ENCODE data around the gene SLC6A1.
"Not testable (repeated sequence)": the region's sequence is repeated elsewhere in the genome, so short reads cannot be mapped to it uniquely, and the experiment has no call there.

The SLC6A1 gene

GRCh38 chr3:11056531-11057050 is 64.0 kb downstream of the SLC6A1 start:
- in situ Hi-C loops (cut with HindIII; ENCODE audit: low sequenced_read_pairs) = no loop called here

DNA sequence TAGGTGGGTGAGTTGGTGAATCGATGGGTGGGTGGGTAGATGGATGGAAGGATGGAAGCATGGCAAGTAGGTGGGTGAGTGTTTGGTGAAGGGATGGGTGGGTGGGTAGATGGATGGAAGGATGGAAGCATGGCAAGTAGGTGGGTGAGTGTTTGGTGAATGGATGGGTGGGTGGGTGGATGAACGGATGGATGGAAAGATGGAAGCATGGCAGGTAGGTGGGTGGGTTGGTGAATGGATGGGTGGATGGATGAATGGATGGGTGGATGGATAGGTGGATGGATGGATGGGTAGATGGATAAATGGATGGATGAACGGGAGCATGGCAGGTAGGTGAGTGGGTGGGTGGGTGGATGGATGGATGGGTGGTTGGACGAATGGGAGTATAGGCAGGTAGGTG is 65.1 kb downstream of the SLC6A1 start:
- in situ Hi-C loops (cut with HindIII; ENCODE audit: low sequenced_read_pairs) = no loop called here

DNA sequence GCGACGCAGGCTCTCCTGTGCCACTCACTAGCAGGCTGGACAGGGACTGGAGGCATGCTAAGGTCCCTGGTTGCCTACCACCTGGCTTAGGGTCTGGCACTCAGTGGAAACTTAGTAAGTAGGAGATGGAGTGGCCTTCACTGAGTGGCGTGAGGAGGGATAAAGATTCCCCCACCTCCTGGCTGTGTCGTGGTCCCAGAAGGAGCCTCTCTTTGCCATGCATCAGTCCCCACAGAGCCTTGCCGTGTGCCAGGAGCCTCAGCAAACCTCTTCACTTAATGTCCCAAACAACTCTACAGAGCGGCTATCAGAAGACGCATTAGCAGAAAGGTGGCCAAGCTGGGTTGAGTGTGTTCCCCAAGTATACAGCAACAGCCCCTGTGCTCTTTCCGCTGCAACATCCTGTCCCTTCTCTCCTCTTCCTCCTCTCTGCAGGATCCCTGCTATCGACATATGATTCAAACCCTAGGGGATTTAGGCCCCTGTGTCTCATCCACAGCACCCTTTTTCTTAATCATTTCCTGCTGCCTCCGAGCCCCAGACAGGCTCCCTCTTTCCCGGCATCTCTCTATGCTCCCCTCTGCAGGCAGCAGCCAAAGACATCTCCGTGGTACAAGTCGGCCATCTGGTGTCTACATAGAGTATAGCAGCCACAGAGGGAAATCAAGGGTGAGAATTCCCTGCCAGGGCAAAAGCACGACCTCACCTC is 66.7 kb downstream of the SLC6A1 start:
- in situ Hi-C loops (cut with HindIII; ENCODE audit: low sequenced_read_pairs) = no loop called here

- in situ Hi-C loops (cut with HindIII; ENCODE audit: low sequenced_read_pairs) = no loop called here
Observed at GRCh38 chr3:11059799-11060115, 67.2 kb downstream of the SLC6A1 start.

DNA sequence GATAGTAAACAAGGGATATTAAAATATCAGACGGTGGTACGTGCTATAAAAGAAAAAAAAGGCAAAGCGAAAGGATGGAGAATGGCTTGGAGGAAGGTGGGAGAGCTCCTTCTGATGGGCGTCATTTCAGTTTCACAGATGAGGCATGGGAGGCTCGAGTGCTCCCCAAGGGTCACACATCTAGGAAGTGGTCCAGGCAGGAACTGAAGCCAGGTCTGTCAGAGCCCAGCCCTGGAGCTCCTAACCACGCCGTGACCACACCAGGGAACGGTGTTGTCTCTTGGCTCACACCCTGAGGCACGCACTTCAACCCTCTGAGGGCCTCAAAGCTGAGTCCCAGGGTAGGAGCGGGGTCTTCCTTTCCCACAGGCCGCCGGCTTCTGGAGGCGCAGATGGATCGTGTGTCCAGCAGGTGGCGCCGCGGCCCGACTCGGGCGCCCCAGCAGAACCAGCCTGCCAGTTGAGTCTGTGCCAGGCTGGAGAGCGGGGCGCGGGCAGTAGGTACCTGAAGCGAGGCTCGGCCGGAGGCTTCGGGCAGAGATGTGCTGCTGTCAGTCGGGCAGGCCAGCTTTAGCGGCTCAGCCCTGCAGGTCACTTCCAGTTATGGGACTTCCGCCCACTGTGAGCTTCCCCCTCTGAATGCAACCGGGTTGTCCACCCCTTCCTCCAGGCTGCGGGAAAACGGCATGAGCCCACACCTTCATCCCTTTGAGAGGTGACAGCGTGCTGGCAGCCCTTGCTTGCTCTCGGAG is 68.1 kb downstream of the SLC6A1 start:
- in situ Hi-C loops (cut with HindIII; ENCODE audit: low sequenced_read_pairs) = no loop called here

DNA sequence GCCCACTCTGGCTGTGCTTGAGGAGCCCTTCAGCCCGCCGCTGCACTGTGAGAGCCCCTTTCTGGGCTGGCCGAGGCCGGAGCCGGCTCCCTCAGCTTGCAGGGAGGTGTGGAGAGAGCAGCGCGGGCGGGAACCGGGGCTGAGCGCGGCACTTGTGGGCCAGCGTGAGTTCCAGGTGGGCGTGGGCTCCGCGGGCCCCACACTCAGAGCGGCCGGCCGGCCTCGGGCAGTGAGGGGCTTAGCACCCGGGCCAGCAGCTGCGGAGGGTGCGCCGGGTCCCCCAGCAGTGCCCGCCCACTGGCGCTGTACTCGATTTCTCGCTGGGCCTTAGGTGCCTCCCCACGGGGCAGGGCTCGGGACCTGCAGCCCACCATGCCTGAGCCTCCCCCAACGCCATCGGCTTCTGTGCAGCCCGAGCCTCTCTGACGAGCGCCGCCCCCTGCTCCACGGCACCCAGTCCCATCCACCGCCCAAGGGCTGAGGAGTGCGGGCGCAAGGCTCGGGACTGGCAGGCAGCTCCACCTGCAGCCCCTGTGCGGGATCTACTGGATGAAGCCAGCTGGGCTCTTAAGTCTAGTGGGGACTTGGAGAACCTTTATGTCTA is 68.8 kb downstream of the SLC6A1 start:
- in situ Hi-C loops (cut with HindIII; ENCODE audit: low sequenced_read_pairs) = not testable (repeated sequence)

- in situ Hi-C loops (cut with HindIII; ENCODE audit: low sequenced_read_pairs) = no loop called here
Observed at GRCh38 chr3:11062704-11063103, 70.2 kb downstream of the SLC6A1 start.

GRCh38 chr3:11071096-11071755 is 78.7 kb downstream of the SLC6A1 start:
- in situ Hi-C loops (cut with HindIII; ENCODE audit: low sequenced_read_pairs) = no loop called here

DNA sequence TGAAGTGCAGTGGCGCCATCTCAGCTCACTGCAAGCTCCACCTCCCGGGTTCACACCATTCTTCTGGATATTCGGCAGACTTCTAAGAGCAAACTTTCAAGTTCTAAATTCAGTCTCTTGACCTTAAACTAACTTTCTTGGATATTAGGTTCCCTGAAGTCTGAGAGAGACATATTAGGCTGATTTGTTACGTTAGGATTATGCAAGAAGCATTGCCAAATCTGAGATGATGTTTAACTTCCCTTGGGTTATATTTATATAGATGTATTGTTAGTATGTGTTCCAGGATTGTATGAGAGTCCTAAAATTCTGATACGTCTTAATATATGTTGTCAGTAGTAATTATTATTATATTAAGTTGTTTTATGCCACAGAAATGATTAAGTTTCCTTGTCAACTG is 80.1 kb downstream of the SLC6A1 start:
- in situ Hi-C loops (cut with HindIII; ENCODE audit: low sequenced_read_pairs) = no loop called here

- in situ Hi-C loops (cut with HindIII; ENCODE audit: low sequenced_read_pairs) = no loop called here
Observed at GRCh38 chr3:11074011-11074410, 81.5 kb downstream of the SLC6A1 start.

- in situ Hi-C loops (cut with HindIII; ENCODE audit: low sequenced_read_pairs) = no loop called here
Observed at GRCh38 chr3:11074451-11074850, 81.9 kb downstream of the SLC6A1 start.

- in situ Hi-C loops (cut with HindIII; ENCODE audit: low sequenced_read_pairs) = not testable (repeated sequence)
Observed at GRCh38 chr3:11075122-11075521, 82.6 kb downstream of the SLC6A1 start.

DNA sequence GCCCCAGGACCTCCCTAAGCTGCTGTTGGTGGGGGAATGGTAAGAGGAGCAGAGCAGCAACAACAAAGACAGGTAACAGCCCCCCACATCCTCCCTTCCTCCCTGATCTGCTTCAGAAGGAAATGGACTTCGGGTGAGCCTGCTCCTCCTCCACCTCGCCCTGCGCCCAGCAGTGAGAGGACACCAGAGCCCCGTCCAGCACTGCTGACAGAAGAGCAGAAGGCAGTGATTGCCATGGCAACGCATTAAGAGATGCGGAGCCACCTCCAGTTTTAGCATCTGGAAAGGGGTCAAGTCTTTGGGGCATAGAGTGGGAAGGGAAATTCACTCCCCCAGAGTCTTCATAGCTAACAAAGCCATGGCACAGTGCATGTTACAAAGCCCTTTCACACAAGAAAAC is 84.2 kb downstream of the SLC6A1 start:
- in situ Hi-C loops (cut with HindIII; ENCODE audit: low sequenced_read_pairs) = no loop called here

- in situ Hi-C loops (cut with HindIII; ENCODE audit: low sequenced_read_pairs) = no loop called here
Observed at GRCh38 chr3:11077466-11077865, 84.9 kb downstream of the SLC6A1 start.

DNA sequence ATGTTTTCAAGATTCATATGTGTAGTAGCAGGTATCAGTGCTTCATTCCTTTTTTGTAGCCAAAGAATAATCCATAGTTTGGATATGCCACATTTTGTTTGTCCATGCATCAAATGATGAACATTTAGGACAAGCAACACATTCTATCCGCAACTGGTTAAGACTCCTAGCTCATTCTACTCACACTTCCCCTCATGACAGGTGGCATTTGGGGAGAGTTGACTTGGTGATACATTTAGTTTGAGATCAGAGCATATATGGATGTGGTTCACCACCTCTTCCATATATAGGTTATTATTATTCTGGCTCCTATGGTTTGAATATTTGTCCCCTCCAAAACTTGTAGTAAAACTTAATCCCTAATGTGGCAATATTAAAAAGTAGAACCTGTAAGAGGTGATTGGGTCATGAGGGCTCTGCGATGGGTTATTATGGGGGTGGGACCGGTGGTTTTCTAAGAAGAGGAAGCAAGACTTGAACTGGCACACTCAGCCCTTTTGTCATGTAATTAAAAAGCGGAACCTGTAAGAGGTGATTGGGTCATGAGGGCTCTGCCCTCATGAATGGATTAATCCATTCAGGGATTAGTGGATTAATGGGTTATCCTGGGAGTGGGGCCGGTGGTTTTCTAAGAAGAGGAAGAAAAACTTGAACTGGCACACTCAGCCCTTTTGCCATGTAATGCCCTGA is 86.4 kb downstream of the SLC6A1 start:
- in situ Hi-C loops (cut with HindIII; ENCODE audit: low sequenced_read_pairs) = no loop called here

DNA sequence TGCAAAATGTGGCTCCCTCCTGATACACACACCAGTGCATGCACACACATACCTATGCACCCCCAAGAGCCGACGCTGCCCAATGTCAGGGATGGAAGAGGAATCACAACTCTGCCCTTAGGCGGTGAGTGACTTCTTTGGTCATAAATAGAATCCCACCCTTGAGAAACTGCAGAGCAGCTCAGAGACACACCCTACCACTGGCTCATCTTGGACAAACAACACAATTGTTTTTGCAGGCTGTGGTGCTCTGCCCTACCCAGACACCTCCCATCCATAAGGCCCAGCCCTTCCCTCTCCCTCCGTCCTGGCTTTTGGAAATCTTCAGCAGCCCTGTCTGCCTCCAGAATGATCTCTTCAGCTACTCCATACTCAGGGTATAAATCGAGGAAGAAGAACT is 87.9 kb downstream of the SLC6A1 start:
- in situ Hi-C loops (cut with HindIII; ENCODE audit: low sequenced_read_pairs) = no loop called here

DNA sequence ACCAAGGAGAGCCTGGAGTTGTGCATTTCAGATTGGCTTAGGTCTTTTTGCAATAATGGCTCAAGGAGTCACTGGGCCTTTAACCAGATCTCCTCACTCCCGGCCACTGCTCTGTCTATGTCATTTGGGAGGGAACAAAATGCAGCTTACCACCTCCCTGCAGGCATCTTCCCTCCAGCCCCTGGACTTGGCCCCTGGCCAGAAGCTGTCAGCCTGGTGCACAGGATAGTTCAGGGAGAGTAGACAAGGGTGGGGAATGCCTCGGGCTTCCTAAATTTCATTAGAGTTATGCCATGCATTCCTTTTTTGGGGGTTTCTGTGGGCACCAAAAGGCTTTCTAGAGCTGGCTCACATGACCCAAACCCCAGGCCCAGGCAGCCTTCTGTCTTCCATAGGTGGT is 91.5 kb downstream of the SLC6A1 start:
- in situ Hi-C loops (cut with HindIII; ENCODE audit: low sequenced_read_pairs) = no loop called here

GRCh38 chr3:11084677-11085076 is 92.1 kb downstream of the SLC6A1 start:
- in situ Hi-C loops (cut with HindIII; ENCODE audit: low sequenced_read_pairs) = no loop called here

GRCh38 chr3:11085093-11085840 is 92.7 kb downstream of the SLC6A1 start:
- in situ Hi-C loops (cut with HindIII; ENCODE audit: low sequenced_read_pairs) = no loop called here

DNA sequence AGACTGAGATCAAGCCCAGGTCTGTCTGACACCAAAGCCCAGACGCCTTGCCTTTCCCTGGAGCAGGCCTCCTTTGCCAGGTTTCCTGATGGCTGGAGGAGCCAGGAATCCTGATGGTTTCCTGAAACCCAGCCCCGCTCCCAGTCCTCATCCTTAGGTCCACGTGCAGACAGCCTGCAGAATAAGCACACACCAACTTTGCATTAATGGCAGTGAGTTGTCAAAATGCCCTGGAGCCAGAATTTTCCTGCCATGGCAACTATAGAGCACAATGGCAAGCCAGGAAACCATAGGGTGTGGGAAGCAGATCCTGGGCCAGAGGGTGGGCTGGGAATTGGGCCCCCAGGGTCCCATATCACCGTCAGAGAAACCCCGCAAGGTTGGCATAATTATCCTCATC is 94.3 kb downstream of the SLC6A1 start:
- in situ Hi-C loops (cut with HindIII; ENCODE audit: low sequenced_read_pairs) = no loop called here
